DMS114 treated with DMSO at 0.1 percent for 48 hours (cell line): ENCODE data around the gene PRAME.
A peak's percentile ranks its signal among the peaks of the same experiment; 100 is the strongest.

ENCODE experiments used
- DNase-seq: peaks from one replicate; lab custom pipeline; 2025; ENCODE audit not compliant: unreplicated experiment; lab: John Stamatoyannopoulos, UW

PRAME gene

GRCh38 chr22:22579869-22580604 lies 21.0 kb upstream of the PRAME start:
- DNase-seq: no peak

- no peak for DNase-seq
Observed at GRCh38 chr22:22578702-22579424, 19.8 kb upstream of the PRAME start.

- no peak for DNase-seq
Observed at GRCh38 chr22:22576989-22577427, 17.9 kb upstream of the PRAME start.

GRCh38 chr22:22576244-22576988 lies 17.4 kb upstream of the PRAME start:
- peak; percentile 32 for DNase-seq

GRCh38 chr22:22574361-22574760 lies 15.3 kb upstream of the PRAME start:
- DNase-seq: no peak

- no peak for DNase-seq
Observed at GRCh38 chr22:22573047-22573889, 14.2 kb upstream of the PRAME start.

GRCh38 chr22:22571862-22572261 lies 12.8 kb upstream of the PRAME start:
- DNase-seq: no peak

GRCh38 chr22:22571429-22571828 lies 12.4 kb upstream of the PRAME start:
- no peak for DNase-seq

GRCh38 chr22:22569218-22569617 lies 10.2 kb upstream of the PRAME start:
- no peak for DNase-seq

- DNase-seq: no peak
Observed at GRCh38 chr22:22565981-22566380, 6.9 kb upstream of the PRAME start.

GRCh38 chr22:22558071-22558971 lies 744 bp downstream of the PRAME start:
- DNase-seq: no peak

GRCh38 chr22:22556995-22557925 lies 1.8 kb downstream of the PRAME start:
- DNase-seq: peak; percentile 61

GRCh38 chr22:22556578-22556977 lies 2.5 kb downstream of the PRAME start:
- DNase-seq: no peak

- DNase-seq: no peak
Observed at GRCh38 chr22:22555596-22555995, 3.5 kb downstream of the PRAME start.

- DNase-seq: no peak
Observed at GRCh38 chr22:22554587-22555284, 4.3 kb downstream of the PRAME start.

GRCh38 chr22:22553735-22554586 lies 5.1 kb downstream of the PRAME start:
- no peak for DNase-seq

- no peak for DNase-seq
Observed at GRCh38 chr22:22553141-22553540, 5.9 kb downstream of the PRAME start.
